B cell (primary cell): ENCODE results near the gene DVL2. TPM values are rescaled to one million over a fixed set of nuclear protein-coding genes. Genes with fewer than 3 reads are reported as not detected.

Experiments used
- ATAC-seq: fragments of 200-7000 bp; cut with Tn5 transposase; one replicate; pipeline ENCODE4 v1.10.0; 2021; ENCODE audit warnings: low read depth, mild to moderate bottlenecking, moderate number of reproducible peaks, moderate library complexity
- CTCF ChIA-PET: fragments of 350-600 bp; sonication (Branson Sonifier 250); formaldehyde crosslinking; loops from one replicate; lab custom pipeline; 2021; ENCODE audit warnings: antibody characterized with exemption, inconsistent platforms; lab: Charles Lee
- POLR2A ChIA-PET: fragments of 350-600 bp; sonication (Branson Sonifier 250); formaldehyde crosslinking; loops from one replicate; lab custom pipeline; 2021; ENCODE audit warnings: antibody characterized with exemption; lab: Charles Lee
- DNase-seq: peaks from one replicate; pipeline ENCODE4 v3.0.0; 2013
- H2AFZ ChIP-seq: 2 replicates; pipeline ENCODE4 v1.6.1; 2012; ENCODE audit warnings: mild to moderate bottlenecking, low read depth, low read length; ENCODE audit not compliant: insufficient read depth, poor library complexity, severe bottlenecking
- H3K27ac ChIP-seq, 2 donors: 1 replicate in 1 of 2; 2 replicates in 1 of 2; pipeline ENCODE4 v1.5.1; 2012 to 2013; ENCODE audit warnings: low read length in 2 of 2, mild to moderate bottlenecking in 2 of 2, moderate library complexity in 1 of 2
- H3K27me3 ChIP-seq, 4 experiments: fragments of 200-600 bp in 1 of 4; sonication (generic) in 1 of 4; replicated peaks in 1 of 4; 1 replicate in 2 of 4; 2 replicates in 2 of 4; pipeline versions ENCODE4 v1.6.1 to v1.7.0; 2013 to 2016; ENCODE audit warnings: low read length in 3 of 4, mild to moderate bottlenecking in 2 of 4, mixed read lengths in 1 of 4, moderate library complexity in 1 of 4; ENCODE audit not compliant: insufficient read depth in 4 of 4, control insufficient read depth in 3 of 4; ENCODE audit errors: control extremely low read depth in 1 of 4
- H3K36me3 ChIP-seq, 2 experiments: replicated peaks in 1 of 2; 1 replicate in 1 of 2; 2 replicates in 1 of 2; pipeline versions ENCODE4 v1.6.1 to v1.7.1; 2013; ENCODE audit warnings: low read length in 1 of 2; ENCODE audit not compliant: insufficient read depth in 2 of 2, control insufficient read depth in 1 of 2; ENCODE audit errors: control extremely low read depth in 1 of 2, extremely low read depth in 1 of 2
- H3K4me1 ChIP-seq, 2 donors: fragments of 200-600 bp in 1 of 2; sonication (generic) in 1 of 2; 1 replicate in 1 of 2; 2 replicates in 1 of 2; pipeline versions ENCODE4 v1.5.1 to v1.6.1; 2013 to 2017; ENCODE audit warnings: low read length in 2 of 2; ENCODE audit not compliant: control insufficient read depth in 2 of 2, insufficient read depth in 2 of 2
- H3K4me2 ChIP-seq: replicated peaks from 2 replicates; pipeline ENCODE3; 2012; ENCODE audit warnings: mild to moderate bottlenecking, low read depth, low read length; ENCODE audit not compliant: poor library complexity, severe bottlenecking
- H3K4me3 ChIP-seq, 5 experiments: fragments of 200-600 bp in 1 of 5; sonication (generic) in 1 of 5; 1 replicate in 3 of 5; 2 replicates in 2 of 5; pipeline versions ENCODE4 v1.5.1 to v1.7.0; 2011 to 2016; ENCODE audit warnings: low read length in 4 of 5, mild to moderate bottlenecking in 4 of 5, low read depth in 2 of 5, control low read depth in 1 of 5, moderate library complexity in 1 of 5; ENCODE audit not compliant: insufficient read depth in 1 of 5; ENCODE audit errors: control extremely low read depth in 1 of 5, extremely low read depth in 1 of 5
- H3K79me2 ChIP-seq: fragments of 200-600 bp; sonication (generic); one replicate; pipeline ENCODE4 v1.6.0; 2016; ENCODE audit warnings: low read length; ENCODE audit not compliant: control insufficient read depth, insufficient read depth
- H3K9ac ChIP-seq: fragments of 200-600 bp; sonication (generic); 2 replicates; pipeline ENCODE4 v1.6.1; 2017; ENCODE audit warnings: mild to moderate bottlenecking, low read length, moderate library complexity
- H3K9me3 ChIP-seq, 3 donors: one replicate each; pipeline versions ENCODE4 v1.6.1 to v1.7.1; 2013; ENCODE audit warnings: low read length in 2 of 3; ENCODE audit not compliant: control insufficient read depth in 2 of 3, insufficient read depth in 1 of 3; ENCODE audit errors: control extremely low read depth in 1 of 3
- H4K20me1 ChIP-seq: 2 replicates; pipeline ENCODE4 v1.6.0; 2012; ENCODE audit warnings: mild to moderate bottlenecking, low read length; ENCODE audit not compliant: insufficient read depth, control insufficient read depth, poor library complexity, severe bottlenecking
- H3K27ac Mint-ChIP-seq: one replicate; pipeline ENCODE4 v1.8.0; 2021; ENCODE audit warnings: mixed read lengths
- H3K27me3 Mint-ChIP-seq: one replicate; pipeline ENCODE4 v1.8.0; 2021; ENCODE audit warnings: mixed read lengths
- H3K4me1 Mint-ChIP-seq: one replicate; pipeline ENCODE4 v1.8.0; 2021; ENCODE audit warnings: mixed read lengths
- H3K4me3 Mint-ChIP-seq: one replicate; pipeline ENCODE4 v1.8.0; 2021; ENCODE audit warnings: mixed read lengths
- H3K9me3 Mint-ChIP-seq: one replicate; pipeline ENCODE4 v1.8.0; 2022; ENCODE audit warnings: mixed read lengths; ENCODE audit not compliant: insufficient read depth
- CTCF ChIP-seq: fragments of 200-600 bp; IDR thresholded peaks from one replicate; pipeline ENCODE4 v1.8.0; 2022; ENCODE audit warnings: antibody characterized with exemption, mild to moderate bottlenecking
- EZH2 ChIP-seq: IDR thresholded peaks from 2 replicates; pipeline ENCODE4 v1.6.1; 2012; ENCODE audit warnings: borderline replicate concordance, low read depth, mild to moderate bottlenecking, moderate library complexity, low read length; ENCODE audit not compliant: insufficient read depth, poor library complexity, severe bottlenecking
- WGBS: methylation state at CpG from one replicate; pipeline ENCODE4 v1.1.5; 2013; ENCODE audit warnings: missing lambda C conversion rate; ENCODE audit not compliant: insufficient coverage; 5-methylcytosine and 5-hydroxymethylcytosine counted together
- intact Hi-C: fragments of 100-400 bp; cut with micrococcal nuclease; formaldehyde crosslinking; loops from one replicate; pipeline ENCODE4 v1.10.0; 2022
- polyA plus RNA-seq: library from polyadenylated mRNA; depleted of rRNA; stranded (reverse); fragments of >200 nt; gene quantifications from 2 replicates; pipeline ENCODE4 v1.2.3, GENCODE V29; 2012
- total RNA-seq, 2 donors: library from RNA; stranded (reverse); fragments of 120-200 nt in 1 of 2; gene quantifications; 1 replicate in 1 of 2; 2 replicates in 1 of 2; pipeline versions ENCODE4 v1.2.3 to v1.2.4, GENCODE V29; 2013 to 2022

The DVL2 gene
- total and polyA plus RNA-seq, 2 donors (not counting 1 experiment from before 2014, with no cell fraction given): 22.5 to 104 TPM

- peaks cover 0 to 4% (median 0%) of the 10 kb centered on the region in 4 experiments for H3K27me3 ChIP-seq
- peaks cover 49% of the 10 kb centered on the region for H3K4me1 Mint-ChIP-seq
- H2AFZ ChIP-seq: peak overlapping the region; percentile 53
- CTCF ChIA-PET: interaction anchor here (0.6 to 2.3 kb wide), 7 partner anchors 8 to 170 kb away, joined by 3 to 7 read pairs (median 4); partner anchors contain the start of genes GABARAP and SLC16A11
- H3K27me3 Mint-ChIP-seq: peaks cover 5% of the 10 kb centered on the region
- no peaks in the 10 kb centered on the region for H3K36me3 ChIP-seq
- peak overlapping the region; percentile 66 for H3K9ac ChIP-seq
- H3K4me3 ChIP-seq: peak overlapping the region; percentile 39 to 66 (median 53)
- ATAC-seq (peak; percentile 85), DNase-seq (peak; percentile 99)
- intact Hi-C loops: loop anchor here (1.0 to 2.0 kb wide), 8 partner anchors 9 to 472 kb away; partner anchors contain the start of genes DVL2, EIF5A, ELP5 and PHF23
- H3K27ac Mint-ChIP-seq: peak overlapping the region; percentile 99
- POLR2A ChIA-PET: interaction anchor here (0.6 to 9.1 kb wide), 4 partner anchors 23 to 115 kb away, joined by 3 to 157 read pairs (median 3); partner anchors contain the start of genes DVL2, GABARAP and PHF23
- peaks cover 7% of the 10 kb centered on the region for H3K79me2 ChIP-seq
- H3K4me1 ChIP-seq: peaks cover 25 to 50% of the 10 kb centered on the region in 2 donors
- H3K9me3 ChIP-seq: no peaks in the 10 kb centered on the region
- TF ChIP-seq CTCF: peak; percentile 44
- no peak for TF ChIP-seq EZH2
- no peaks in the 10 kb centered on the region for H4K20me1 ChIP-seq
- WGBS: under 1% methylated on average over 40 of the region's 45 CpGs
- peak overlapping the region; percentile 97 for H3K4me3 Mint-ChIP-seq
- H3K27ac ChIP-seq: peak overlapping the region; percentile 77 to 90
- peak overlapping the region; percentile 86 for H3K4me2 ChIP-seq
- H3K9me3 Mint-ChIP-seq: no peaks in the 10 kb centered on the region
Measured at GRCh38 chr17:7214300-7215135, 19.8 kb downstream of the DVL2 start.
